Activated CD4-positive, alpha-beta T cell treated with anti-CD3 and anti-CD28 coated beads, Interleukin-2, amount 50 U/mL, for 1 hour (primary cell): ENCODE results near the gene SSNA1.
"Not testable (repeated sequence)": the region's sequence is repeated elsewhere in the genome, so short reads cannot be mapped to it uniquely, and the experiment has no call there.

Experiments used
- DNase-seq: peaks from one replicate; pipeline ENCODE4 v3.0.0-alpha.2; 2020

The SSNA1 gene

GRCh38 chr9:137234758-137235423 lies 46.4 kb downstream of the SSNA1 start:
- DNase-seq: no peak

GRCh38 chr9:137235424-137236237 lies 47.2 kb downstream of the SSNA1 start:
- DNase-seq: no peak

- DNase-seq: peak; percentile 92
Measured at GRCh38 chr9:137236238-137236935, 47.9 kb downstream of the SSNA1 start.

- no peak for DNase-seq
Measured at GRCh38 chr9:137236936-137237421, 48.5 kb downstream of the SSNA1 start.

GRCh38 chr9:137237759-137238726 lies 49.6 kb downstream of the SSNA1 start:
- DNase-seq: no peak

GRCh38 chr9:137239541-137240200 lies 51.2 kb downstream of the SSNA1 start:
- DNase-seq: not testable (repeated sequence)
